Retinal pigment epithelial cell (primary cell): ENCODE data around the gene ZFYVE28.

ENCODE experiments used
- DNase-seq: peaks from one replicate; pipeline ENCODE4 v3.0.0-alpha.2; 2010; ENCODE audit warnings: low read depth
- H3K4me3 ChIP-seq: 2 replicates; pipeline ENCODE4 v1.5.1; 2011; ENCODE audit warnings: mild to moderate bottlenecking, low read length, control low read depth, moderate library complexity
- TF ChIP-seq, protein P1 (sequence below): conservative IDR thresholded peaks from 2 replicates; pipeline ENCODE4 v1.5.1; 2011; ENCODE audit warnings: low read depth, low read length, control low read depth, inconsistent platforms

ZFYVE28 gene

DNA sequence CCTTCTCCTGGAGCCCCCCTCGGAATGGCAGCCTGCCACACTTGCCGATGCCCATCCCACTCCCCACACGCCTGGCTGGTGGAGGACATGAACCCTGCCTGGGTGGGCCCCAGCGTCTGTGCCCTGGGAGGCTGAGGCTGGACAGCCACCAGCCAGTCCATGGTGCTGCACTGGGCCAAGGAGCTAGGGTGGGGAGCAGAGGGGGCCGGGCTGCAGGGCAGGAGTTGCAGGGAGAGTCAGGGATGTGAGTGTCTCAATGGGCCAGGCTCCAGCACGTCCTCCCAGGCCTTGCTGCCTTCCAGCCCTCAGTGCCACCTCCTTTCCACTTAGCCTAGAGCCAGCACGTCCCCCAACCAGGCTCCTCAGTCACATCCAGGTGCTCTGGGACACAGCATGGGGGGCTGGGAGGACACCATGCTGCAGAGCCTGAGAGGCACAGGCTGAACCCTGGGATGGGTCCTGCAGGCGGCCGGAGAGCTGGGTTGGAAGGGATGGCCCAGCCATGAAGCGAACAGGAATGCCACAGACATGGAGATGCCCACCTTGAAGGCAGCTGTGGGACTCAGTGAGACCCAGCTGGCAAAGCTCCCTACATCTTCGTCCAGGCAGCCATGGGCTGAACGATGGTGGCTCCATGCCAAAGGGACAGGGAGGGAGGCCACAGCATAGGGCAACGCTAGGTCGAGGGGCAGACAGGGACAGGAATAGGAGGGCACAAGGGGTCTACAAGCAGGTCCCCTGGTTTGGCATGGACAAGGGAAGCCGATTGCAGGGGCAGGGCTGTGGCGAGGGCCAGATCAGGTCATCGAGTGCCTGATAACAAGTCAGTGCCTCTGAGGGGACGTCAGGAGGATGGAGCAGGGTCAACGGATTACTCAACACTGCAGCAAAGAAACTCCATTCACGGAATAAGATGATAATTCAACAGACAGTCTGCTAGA is 126.5 kb downstream of the ZFYVE28 start:
- no peak overlapping the region for H3K4me3 ChIP-seq
- no peak for DNase-seq
- TF ChIP-seq, protein P1, sequence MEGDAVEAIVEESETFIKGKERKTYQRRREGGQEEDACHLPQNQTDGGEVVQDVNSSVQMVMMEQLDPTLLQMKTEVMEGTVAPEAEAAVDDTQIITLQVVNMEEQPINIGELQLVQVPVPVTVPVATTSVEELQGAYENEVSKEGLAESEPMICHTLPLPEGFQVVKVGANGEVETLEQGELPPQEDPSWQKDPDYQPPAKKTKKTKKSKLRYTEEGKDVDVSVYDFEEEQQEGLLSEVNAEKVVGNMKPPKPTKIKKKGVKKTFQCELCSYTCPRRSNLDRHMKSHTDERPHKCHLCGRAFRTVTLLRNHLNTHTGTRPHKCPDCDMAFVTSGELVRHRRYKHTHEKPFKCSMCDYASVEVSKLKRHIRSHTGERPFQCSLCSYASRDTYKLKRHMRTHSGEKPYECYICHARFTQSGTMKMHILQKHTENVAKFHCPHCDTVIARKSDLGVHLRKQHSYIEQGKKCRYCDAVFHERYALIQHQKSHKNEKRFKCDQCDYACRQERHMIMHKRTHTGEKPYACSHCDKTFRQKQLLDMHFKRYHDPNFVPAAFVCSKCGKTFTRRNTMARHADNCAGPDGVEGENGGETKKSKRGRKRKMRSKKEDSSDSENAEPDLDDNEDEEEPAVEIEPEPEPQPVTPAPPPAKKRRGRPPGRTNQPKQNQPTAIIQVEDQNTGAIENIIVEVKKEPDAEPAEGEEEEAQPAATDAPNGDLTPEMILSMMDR = no peak

DNA sequence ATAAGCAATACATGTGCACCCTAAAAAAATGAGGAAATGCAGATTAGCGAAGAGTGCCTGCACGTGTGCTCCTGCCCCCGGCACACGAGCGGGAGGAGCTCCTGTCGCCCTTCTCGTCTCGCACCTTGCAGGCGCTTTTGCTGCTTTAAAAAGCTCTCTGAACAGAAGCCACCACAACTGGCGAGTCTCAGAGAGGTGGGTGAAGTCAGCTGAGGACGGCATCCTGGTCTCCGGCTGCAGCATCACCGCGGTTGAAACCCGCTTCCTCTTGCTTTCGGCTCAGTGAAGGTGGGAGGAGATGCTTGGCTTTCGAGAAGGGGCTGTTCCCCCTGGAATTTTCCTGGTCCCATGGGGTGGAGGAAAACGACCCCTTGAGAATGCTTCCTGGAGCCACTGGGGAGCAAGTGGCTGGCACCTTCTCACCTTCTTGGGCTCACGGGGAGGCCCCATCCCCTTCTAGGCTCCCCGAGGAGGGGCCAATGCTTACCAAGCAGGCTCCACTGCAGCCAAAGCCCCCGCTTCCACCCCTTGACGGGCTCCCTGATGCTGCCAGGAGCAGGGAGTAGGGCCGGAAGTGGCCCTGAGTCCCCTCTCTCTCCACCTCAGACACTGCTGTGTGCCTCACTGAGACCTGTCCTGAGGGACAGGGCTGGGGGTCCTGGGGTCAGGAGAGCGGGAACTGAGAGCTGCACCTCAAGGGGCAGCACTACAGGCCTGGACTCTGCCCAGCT is 127.3 kb downstream of the ZFYVE28 start:
- TF ChIP-seq, protein P1 = no peak
- no peak for DNase-seq
- no peak overlapping the region for H3K4me3 ChIP-seq

DNA sequence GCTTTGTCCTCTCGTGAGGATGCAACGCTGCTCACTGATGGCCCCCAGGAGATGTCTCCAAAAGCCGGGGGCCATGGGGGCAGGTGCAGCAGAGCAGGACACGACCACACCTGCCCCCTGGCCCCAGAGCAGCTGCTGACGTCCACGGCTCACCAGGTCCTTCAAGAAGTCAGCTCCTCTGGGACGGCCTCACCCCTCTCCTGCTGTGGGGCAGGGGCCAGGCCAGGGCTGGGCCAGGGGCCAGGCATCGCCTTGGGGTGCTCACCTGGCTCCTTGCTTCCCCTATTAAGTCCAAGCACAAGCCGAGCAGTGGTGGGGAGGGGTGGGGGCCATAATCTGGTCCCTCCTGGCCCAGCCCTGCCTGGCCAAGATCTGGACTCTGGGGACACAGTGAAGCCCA is 128.0 kb downstream of the ZFYVE28 start:
- DNase-seq = no peak
- TF ChIP-seq, protein P1 = no peak
- no peak overlapping the region for H3K4me3 ChIP-seq

DNA sequence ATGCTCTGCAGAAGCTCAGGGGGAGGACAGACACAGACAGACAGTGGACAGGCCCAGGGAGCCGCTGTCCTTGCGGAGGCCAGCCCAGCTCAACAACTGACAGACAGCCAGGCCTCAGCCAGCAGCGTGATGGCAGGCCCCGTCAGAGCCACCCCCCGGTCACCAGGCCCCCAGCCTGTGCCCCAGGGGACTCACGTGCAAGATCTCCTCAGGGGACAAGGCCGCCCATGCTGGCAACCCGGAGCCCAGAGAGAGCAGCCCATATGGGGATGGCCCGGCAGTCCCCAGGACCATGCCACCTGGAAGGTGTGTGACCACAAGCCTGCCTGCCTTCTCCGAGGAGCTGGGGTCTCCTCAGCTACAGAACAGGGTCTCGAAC is 128.5 kb downstream of the ZFYVE28 start:
- no peak overlapping the region for H3K4me3 ChIP-seq
- TF ChIP-seq, protein P1 = no peak
- DNase-seq = no peak

DNA sequence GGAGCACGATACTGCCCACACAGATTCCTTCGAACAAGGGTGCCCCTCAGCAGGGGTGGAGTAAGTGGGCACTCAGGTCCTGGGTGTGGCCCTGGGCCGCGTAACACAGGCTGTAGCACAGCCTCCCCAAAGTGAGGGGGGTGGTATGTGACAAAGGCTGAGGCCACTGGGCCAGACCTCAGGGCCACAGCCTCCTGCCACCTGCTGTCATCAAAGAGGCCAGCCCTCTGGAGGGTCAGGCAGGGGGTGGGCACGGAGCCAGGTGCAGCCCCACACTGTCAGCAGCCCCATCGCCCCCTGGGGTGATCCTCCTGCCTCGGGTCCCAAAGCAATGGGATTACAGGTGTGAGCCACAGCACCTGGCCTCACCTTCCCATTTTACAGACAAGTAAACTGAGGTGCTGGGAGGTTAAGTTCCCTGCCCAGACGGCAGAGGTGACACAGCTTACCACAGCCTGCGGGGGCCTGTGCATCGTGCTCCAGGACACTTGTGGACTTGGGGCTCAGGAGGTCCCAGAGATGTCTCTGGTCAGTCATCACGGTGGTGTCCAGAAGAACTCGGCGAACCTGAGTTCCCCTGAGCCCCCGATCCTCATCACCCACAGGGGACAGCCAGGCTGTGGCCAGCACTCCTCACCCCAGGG is 129.0 kb downstream of the ZFYVE28 start:
- TF ChIP-seq, protein P1 = no peak
- DNase-seq = no peak
- H3K4me3 ChIP-seq = no peak overlapping the region

DNA sequence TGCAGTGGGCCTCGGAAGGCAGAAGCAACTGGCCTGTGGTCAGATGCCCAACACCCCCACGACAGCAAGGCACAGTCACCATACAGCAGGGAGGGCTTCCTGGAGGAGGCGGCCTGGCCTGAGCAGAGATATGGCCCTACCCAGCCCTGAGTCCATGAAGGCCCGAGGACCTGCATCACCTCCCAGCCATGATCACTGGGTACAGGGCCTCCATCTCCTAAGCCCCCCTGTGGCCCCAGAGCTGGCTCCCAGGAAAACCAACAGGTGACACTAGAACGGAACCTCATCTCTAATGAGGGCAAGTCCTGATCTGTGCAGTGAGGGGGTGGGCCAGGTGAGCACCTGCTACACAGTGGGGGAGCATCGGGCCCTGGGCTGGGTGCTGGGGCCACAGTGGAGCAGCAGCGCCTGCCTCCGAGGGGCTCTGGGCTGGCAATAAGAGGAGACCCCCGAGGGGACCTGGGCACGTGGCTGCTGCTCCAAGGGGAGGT is 130.3 kb downstream of the ZFYVE28 start:
- no peak for DNase-seq
- TF ChIP-seq, protein P1 = no peak
- H3K4me3 ChIP-seq = no peak overlapping the region
